Umbilical cord (tissue), 2 donors: ENCODE measurements around the gene APLP1. TPM values are rescaled to one million over a fixed set of nuclear protein-coding genes. Genes with fewer than 3 reads are reported as not detected.
"Not testable (repeated sequence)": the region's sequence is repeated elsewhere in the genome, so short reads cannot be mapped to it uniquely, and the experiment has no call there.

Source experiments
- DNase-seq: peaks from one replicate; pipeline ENCODE4 v3.0.0-alpha.2; 2015; ENCODE audit warnings: low spot score
- total RNA-seq: library from RNA; depleted of rRNA; stranded (reverse); fragments of >200 nt; gene quantifications from one replicate; pipeline ENCODE4 v1.2.3, GENCODE V29; 2014; ENCODE audit warnings: low replicate concordance; ENCODE audit not compliant: insufficient read depth

The APLP1 gene
- total RNA-seq, 1 donor from 2014 or later: 8.4 TPM

- DNase-seq: peak; percentile 38
These were observed 16.2 kb upstream of the APLP1 start, which contains the start of gene NPHS1 for GRCh38 chr19:35852029-35852780. Gene NPHS1 (minus strand): TSS chr19:35852504. CDS start chr19:35851837, 667 bp downstream.

GRCh38 chr19:35853038-35853756 lies 15.2 kb upstream of the APLP1 start:
- DNase-seq: no peak

GRCh38 chr19:35856546-35857149 lies 11.7 kb upstream of the APLP1 start, which contains the start of gene KIRREL2:
Gene KIRREL2 (plus strand): TSS chr19:35856911. CDS start chr19:35857120, 209 bp downstream.
- DNase-seq: peak; percentile 23

GRCh38 chr19:35858311-35858710 lies 10.1 kb upstream of the APLP1 start:
- no peak for DNase-seq

GRCh38 chr19:35859414-35859813 lies 9.0 kb upstream of the APLP1 start:
- DNase-seq: no peak

GRCh38 chr19:35860436-35860817 lies 7.9 kb upstream of the APLP1 start:
- no peak for DNase-seq

- DNase-seq: no peak
These were observed 7.3 kb upstream of the APLP1 start for GRCh38 chr19:35860818-35861639.

GRCh38 chr19:35861640-35862160 lies 6.7 kb upstream of the APLP1 start:
- DNase-seq: no peak

- no peak for DNase-seq
These were observed 5.8 kb upstream of the APLP1 start for GRCh38 chr19:35862528-35862927.

GRCh38 chr19:35863018-35863417 lies 5.4 kb upstream of the APLP1 start:
- no peak for DNase-seq

- DNase-seq: peak; percentile 23
These were observed 501 bp downstream of the APLP1 start for GRCh38 chr19:35868823-35869326.

GRCh38 chr19:35869327-35870123 lies 1.2 kb downstream of the APLP1 start:
- peak; percentile 59 for DNase-seq

- DNase-seq: not testable (repeated sequence)
These were observed 1.9 kb downstream of the APLP1 start for GRCh38 chr19:35870124-35870736.

GRCh38 chr19:35870798-35871197 lies 2.4 kb downstream of the APLP1 start:
- DNase-seq: no peak

- no peak for DNase-seq
These were observed 3.2 kb downstream of the APLP1 start for GRCh38 chr19:35871611-35872010.

GRCh38 chr19:35872180-35872579 lies 3.8 kb downstream of the APLP1 start:
- DNase-seq: no peak

GRCh38 chr19:35874392-35874930 lies 6.1 kb downstream of the APLP1 start:
- no peak for DNase-seq

GRCh38 chr19:35879068-35879467 lies 10.7 kb downstream of the APLP1 start:
- DNase-seq: no peak

GRCh38 chr19:35879770-35880317 lies 11.5 kb downstream of the APLP1 start:
- peak; percentile 92 for DNase-seq
